Uterus (tissue), 4 donors: ENCODE results near the gene SPEG. TPM values are rescaled to one million over a fixed set of nuclear protein-coding genes. Genes with fewer than 3 reads are reported as not detected.
A peak's percentile ranks its signal among the peaks of the same experiment; 100 is the strongest.

Experiments
- DNase-seq, 2 donors: peaks; one replicate each; pipeline ENCODE4 v3.0.0-alpha.2; 2019 to 2020
- H3K27ac ChIP-seq, 2 donors: fragments of 200-600 bp; sonication (generic); 1 replicate in 1 of 2; 2 replicates in 1 of 2; pipeline ENCODE4 v1.5.1; 2016 to 2018
- H3K27me3 ChIP-seq, 2 donors: fragments of 200-600 bp; sonication (generic); one replicate each; pipeline ENCODE4 v1.5.1; 2018 to 2019; ENCODE audit warnings: control low read depth in 1 of 2
- H3K36me3 ChIP-seq, 2 donors: fragments of 200-600 bp; sonication (generic); one replicate each; pipeline ENCODE4 v1.5.1; 2019; ENCODE audit warnings: control low read depth in 1 of 2
- H3K4me1 ChIP-seq, 2 donors: fragments of 200-600 bp; sonication (generic); one replicate each; pipeline ENCODE4 v1.5.1; 2018 to 2019; ENCODE audit warnings: control low read depth in 1 of 2
- H3K4me3 ChIP-seq, 2 donors: fragments of 200-600 bp; sonication (generic); 1 replicate in 1 of 2; 2 replicates in 1 of 2; pipeline ENCODE4 v1.5.1; 2018 to 2019; ENCODE audit warnings: mild to moderate bottlenecking in 1 of 2
- H3K9me3 ChIP-seq, 2 donors: fragments of 200-600 bp; sonication (generic); one replicate each; pipeline ENCODE4 v1.5.1; 2019; ENCODE audit warnings: control low read depth in 1 of 2
- POLR2A ChIP-seq, 2 donors: fragments of 450-650 bp; IDR thresholded peaks; one replicate each; pipeline ENCODE4 v1.6.1; 2016; ENCODE audit warnings: antibody characterized with exemption in 2 of 2, mild to moderate bottlenecking in 1 of 2, moderate library complexity in 1 of 2
- intact Hi-C: fragments of 100-400 bp; cut with DNase I; formaldehyde crosslinking; loops from one replicate; pipeline ENCODE4 v1.15.1; 2023; ENCODE audit warnings: low total_unique reads
- total RNA-seq, 4 donors: library from RNA; depleted of rRNA in 3 of 4; stranded (reverse); fragments of >200 nt in 3 of 4; gene quantifications; one replicate each; pipeline versions ENCODE4 v1.1.0 to v1.2.4, GENCODE V29; 2014 to 2023
- TF ChIP-seq, protein P1 (sequence below), 4 experiments: fragments of 200-600 bp in 2 of 4; fragments of 450-650 bp in 2 of 4; sonication (generic) in 2 of 4; IDR thresholded peaks; one replicate each; pipeline ENCODE4 v1.5.1; 2016 to 2019; ENCODE audit warnings: antibody characterized with exemption in 4 of 4, mild to moderate bottlenecking in 2 of 4, moderate library complexity in 1 of 4
- donor health status: DM: yes; HTN: yes; CAD: no.

SPEG gene
- total RNA-seq, 4 donors from 2014 or later = 22.9 to 318 (median 36.1) TPM

- Histone ChIP-seq H3K4me1 (peaks cover 0 to 4% of the 10 kb centered on the region in 2 donors), H3K9me3 (no peaks in the 10 kb centered on the region), H3K27me3 (no peaks in the 10 kb centered on the region), H3K4me3 (peak within 1 kb of the TSS; percentile 52 to 57), H3K27ac (peak within 1 kb of the TSS; percentile 94 to 95), H3K36me3 (no peaks in the 10 kb centered on the region)
- TF ChIP-seq POLR2A (IDR thresholded peaks at IDR 0.05) = peak; percentile 74 to 83
- TF ChIP-seq, protein P1, sequence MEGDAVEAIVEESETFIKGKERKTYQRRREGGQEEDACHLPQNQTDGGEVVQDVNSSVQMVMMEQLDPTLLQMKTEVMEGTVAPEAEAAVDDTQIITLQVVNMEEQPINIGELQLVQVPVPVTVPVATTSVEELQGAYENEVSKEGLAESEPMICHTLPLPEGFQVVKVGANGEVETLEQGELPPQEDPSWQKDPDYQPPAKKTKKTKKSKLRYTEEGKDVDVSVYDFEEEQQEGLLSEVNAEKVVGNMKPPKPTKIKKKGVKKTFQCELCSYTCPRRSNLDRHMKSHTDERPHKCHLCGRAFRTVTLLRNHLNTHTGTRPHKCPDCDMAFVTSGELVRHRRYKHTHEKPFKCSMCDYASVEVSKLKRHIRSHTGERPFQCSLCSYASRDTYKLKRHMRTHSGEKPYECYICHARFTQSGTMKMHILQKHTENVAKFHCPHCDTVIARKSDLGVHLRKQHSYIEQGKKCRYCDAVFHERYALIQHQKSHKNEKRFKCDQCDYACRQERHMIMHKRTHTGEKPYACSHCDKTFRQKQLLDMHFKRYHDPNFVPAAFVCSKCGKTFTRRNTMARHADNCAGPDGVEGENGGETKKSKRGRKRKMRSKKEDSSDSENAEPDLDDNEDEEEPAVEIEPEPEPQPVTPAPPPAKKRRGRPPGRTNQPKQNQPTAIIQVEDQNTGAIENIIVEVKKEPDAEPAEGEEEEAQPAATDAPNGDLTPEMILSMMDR (IDR thresholded peaks at IDR 0.05) = peak in 2 of 4 experiments; percentile 13 to 24
- peak; percentile 99 for DNase-seq
- intact Hi-C loops = no loop called here
Observed at GRCh38 chr2:219498280-219499057, 63.8 kb downstream of the SPEG start, which contains the start of gene GMPPA. TSS of gene GMPPA (plus strand) at chr2:219498891. CDS start at chr2:219499976, 1,085 bp downstream.

GRCh38 chr2:219499058-219499307 is 64.3 kb downstream of the SPEG start:
- Histone ChIP-seq H3K27me3 (no peaks in the 10 kb centered on the region), H3K36me3 (no peaks in the 10 kb centered on the region), H3K4me1 (peaks cover 0 to 4% of the 10 kb centered on the region in 2 donors), H3K27ac (peak overlapping the region; percentile 94 to 95), H3K4me3 (peak overlapping the region; percentile 52 to 57), H3K9me3 (no peaks in the 10 kb centered on the region)
- TF ChIP-seq, protein P1 (IDR thresholded peaks at IDR 0.05) = no peak
- TF ChIP-seq POLR2A (IDR thresholded peaks at IDR 0.05) = no peak
- intact Hi-C loops = no loop called here
- no peak for DNase-seq

DNA sequence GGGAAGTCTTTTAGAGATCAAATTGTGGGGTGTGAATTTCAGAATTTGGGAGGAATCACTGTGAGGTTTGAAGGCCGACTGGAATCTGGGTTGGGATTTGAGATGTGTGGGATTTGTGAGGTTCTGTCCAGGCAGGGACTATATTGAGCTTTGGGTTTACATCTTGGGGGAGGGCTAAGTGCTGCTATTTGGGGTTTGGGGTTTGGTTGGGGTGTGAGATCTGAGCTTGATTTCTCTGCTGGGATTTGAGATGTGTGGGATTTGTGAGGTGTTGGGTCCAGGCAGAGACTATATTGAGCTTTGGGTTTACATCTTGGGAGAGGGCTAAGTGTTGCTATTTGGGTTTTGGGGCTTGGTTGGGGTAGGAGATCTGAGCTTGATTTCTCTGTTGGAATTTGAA is 64.9 kb downstream of the SPEG start:
- Histone ChIP-seq H3K27ac (peak overlapping the region in 1 of 2 donors; percentile 94), H3K9me3 (no peaks in the 10 kb centered on the region), H3K4me3 (peak overlapping the region; percentile 52 to 57), H3K36me3 (no peaks in the 10 kb centered on the region), H3K4me1 (peaks cover 0 to 4% of the 10 kb centered on the region in 2 donors), H3K27me3 (no peaks in the 10 kb centered on the region)
- TF ChIP-seq, protein P1 (IDR thresholded peaks at IDR 0.05) = no peak
- TF ChIP-seq POLR2A (IDR thresholded peaks at IDR 0.05) = no peak
- DNase-seq = no peak
- intact Hi-C loops = no loop called here

- no peaks in the 10 kb centered on the region for H3K36me3 ChIP-seq
- no peaks in the 10 kb centered on the region for H3K9me3 ChIP-seq
- no peak overlapping the region for H3K4me3 ChIP-seq
- intact Hi-C loops = no loop called here
- DNase-seq = no peak
- no peak overlapping the region for H3K27ac ChIP-seq
- no peak for TF ChIP-seq POLR2A (IDR thresholded peaks at IDR 0.05)
- TF ChIP-seq, protein P1 (IDR thresholded peaks at IDR 0.05) = no peak
- peaks cover 0 to 4% of the 10 kb centered on the region in 2 donors for H3K4me1 ChIP-seq
- H3K27me3 ChIP-seq = no peaks in the 10 kb centered on the region
Observed at GRCh38 chr2:219500135-219500534, 65.5 kb downstream of the SPEG start.

- H3K4me1 ChIP-seq = peaks cover 0 to 4% of the 10 kb centered on the region in 2 donors
- H3K27me3 ChIP-seq = no peaks in the 10 kb centered on the region
- no peaks in the 10 kb centered on the region for H3K36me3 ChIP-seq
- peak in 1 of 2 donors; percentile 18 for DNase-seq
- H3K4me3 ChIP-seq = no peak overlapping the region
- no peak overlapping the region for H3K27ac ChIP-seq
- no peaks in the 10 kb centered on the region for H3K9me3 ChIP-seq
- TF ChIP-seq, protein P1 (IDR thresholded peaks at IDR 0.05) = no peak
- no peak for TF ChIP-seq POLR2A (IDR thresholded peaks at IDR 0.05)
- intact Hi-C loops = no loop called here
Observed at GRCh38 chr2:219501849-219502248, 67.2 kb downstream of the SPEG start.
